OCI-LY7 (cell line): Measurements from ENCODE around the gene GRIPAP1. TPM values are rescaled to one million over a fixed set of nuclear protein-coding genes. Genes with fewer than 3 reads are reported as not detected.

Experiments
- BruUV-seq: library from RNA; stranded (reverse); fragments of 400-500 nt; replicated peaks from 2 replicates; lab custom pipeline; 2021; lab: Mats Ljungman, UMichigan
- CTCF ChIA-PET: fragments of 300-600 bp; sonication (Branson Sonifier 250); formaldehyde crosslinking; loops from one replicate; lab custom pipeline; 2022; ENCODE audit warnings: antibody characterized with exemption; ENCODE audit not compliant: unreplicated experiment; lab: Charles Lee
- POLR2A ChIA-PET: fragments of 300-600 bp; sonication (Branson Sonifier 250); formaldehyde crosslinking; loops from one replicate; lab custom pipeline; 2022; ENCODE audit warnings: antibody characterized with exemption; lab: Charles Lee
- DNase-seq: peaks from one replicate; pipeline ENCODE4 v3.0.0-alpha.2; 2015; ENCODE audit warnings: low spot score
- H2AFZ ChIP-seq: fragments of 200-600 bp; sonication (generic), shearing (Covaris generic); 2 replicates; pipeline ENCODE4 v1.6.1; 2014; ENCODE audit warnings: mild to moderate bottlenecking, antibody characterized with exemption, low read length, moderate library complexity
- H3K27ac ChIP-seq: fragments of 200-600 bp; sonication (generic); 2 replicates; pipeline ENCODE4 v1.5.1; 2014; ENCODE audit warnings: mixed run types, low read depth, mild to moderate bottlenecking, moderate library complexity, low read length, inconsistent platforms; ENCODE audit not compliant: poor library complexity, severe bottlenecking
- H3K36me3 ChIP-seq: fragments of 200-600 bp; sonication (generic); 2 replicates; pipeline ENCODE4 v1.6.1; 2014; ENCODE audit warnings: mild to moderate bottlenecking, antibody characterized with exemption, low read length, moderate library complexity, mixed read lengths; ENCODE audit not compliant: insufficient read depth
- H3K4me1 ChIP-seq: fragments of 200-600 bp; sonication (generic); 2 replicates; pipeline ENCODE4 v1.5.1; 2014; ENCODE audit warnings: mild to moderate bottlenecking, low read length; ENCODE audit not compliant: insufficient read depth, poor library complexity, severe bottlenecking
- H3K4me2 ChIP-seq: fragments of 200-600 bp; sonication (generic); 2 replicates; pipeline ENCODE4 v1.6.1; 2014; ENCODE audit warnings: mild to moderate bottlenecking, low read length
- H3K4me3 ChIP-seq: fragments of 200-600 bp; sonication (generic); 2 replicates; pipeline ENCODE4 v1.5.1; 2014; ENCODE audit warnings: mild to moderate bottlenecking, low read depth, low read length; ENCODE audit not compliant: poor library complexity, severe bottlenecking
- H3K79me2 ChIP-seq: fragments of 200-600 bp; sonication (generic); 2 replicates; pipeline ENCODE4 v1.6.1; 2016; ENCODE audit warnings: low read depth, mild to moderate bottlenecking, low read length, moderate library complexity, mixed read lengths; ENCODE audit not compliant: insufficient read depth
- H3K9me2 ChIP-seq: fragments of 200-600 bp; sonication (generic); 2 replicates; pipeline ENCODE4 v1.6.1; 2016; ENCODE audit warnings: mild to moderate bottlenecking, low read length, mixed read lengths; ENCODE audit not compliant: insufficient read depth
- H3K9me3 ChIP-seq: fragments of 200-600 bp; sonication (generic); 2 replicates; pipeline ENCODE4 v1.6.1; 2014; ENCODE audit warnings: mild to moderate bottlenecking, mixed run types, low read length, mixed read lengths
- H4K20me1 ChIP-seq: fragments of 200-600 bp; sonication (generic); 2 replicates; pipeline ENCODE4 v1.6.1; 2014; ENCODE audit warnings: mild to moderate bottlenecking, antibody characterized with exemption, low read length, moderate library complexity, mixed read lengths; ENCODE audit not compliant: insufficient read depth
- EZH2phosphoT487 ChIP-seq: fragments of 200-600 bp; sonication (generic); IDR thresholded peaks from 2 replicates; pipeline ENCODE4 v1.6.1; 2018; ENCODE audit warnings: low read depth, borderline replicate concordance, mild to moderate bottlenecking, mixed run types, antibody characterized with exemption, low read length, moderate library complexity, mixed read lengths
- intact Hi-C: fragments of 100-400 bp; cut with micrococcal nuclease; formaldehyde crosslinking; loops from one replicate; pipeline ENCODE4 v1.10.0; 2022; ENCODE audit not compliant: unreplicated experiment
- total RNA-seq, 2 experiments: library from RNA; depleted of rRNA in 1 of 2; stranded (reverse); fragments of >200 nt in 1 of 2; shearing (Covaris generic) in 1 of 2; gene quantifications; 2 replicates each; pipeline ENCODE4 v1.2.3, GENCODE V29; 2014 to 2022
- TF ChIP-seq, protein P1 (sequence below): fragments of 200-600 bp; sonication (generic); conservative IDR thresholded peaks from 2 replicates; pipeline ENCODE4 v1.5.1; 2014; ENCODE audit warnings: mild to moderate bottlenecking, antibody characterized with exemption, low read length, moderate library complexity, mixed read lengths

Gene GRIPAP1
- total RNA-seq, 2 experiments from 2014 or later, result 27.5 to 95.9 TPM

GRCh38 chrX:48940404-48940955, 61.6 kb downstream of the GRIPAP1 start:
- Histone ChIP-seq H3K27ac (peak overlapping the region; percentile 100), H3K9me2 (no peaks in the 10 kb centered on the region), H3K79me2 (peaks cover 42% of the 10 kb centered on the region; the same call in 1 of the 2 replicates), H3K4me3 (peak overlapping the region; percentile 60), H3K9me3 (no peaks in the 10 kb centered on the region), H4K20me1 (no peaks in the 10 kb centered on the region), H3K36me3 (peaks cover 49% of the 10 kb centered on the region), H3K4me2 (peak overlapping the region; percentile 88), H3K4me1 (peaks cover 88% of the 10 kb centered on the region), H2AFZ (no peak overlapping the region)
- intact Hi-C loops, result no loop called here
- BruUV-seq, result no TSS peak
- ChIA-PET POLR2A (interaction anchor here (0.7 to 1.4 kb wide), 3 partner anchors 13 to 286 kb away, joined by 3 to 5 read pairs (median 4); no protein-coding TSS in a partner anchor), CTCF (no interaction called here)
- TF ChIP-seq EZH2phosphoT487, result no peak
- TF ChIP-seq, protein P1, sequence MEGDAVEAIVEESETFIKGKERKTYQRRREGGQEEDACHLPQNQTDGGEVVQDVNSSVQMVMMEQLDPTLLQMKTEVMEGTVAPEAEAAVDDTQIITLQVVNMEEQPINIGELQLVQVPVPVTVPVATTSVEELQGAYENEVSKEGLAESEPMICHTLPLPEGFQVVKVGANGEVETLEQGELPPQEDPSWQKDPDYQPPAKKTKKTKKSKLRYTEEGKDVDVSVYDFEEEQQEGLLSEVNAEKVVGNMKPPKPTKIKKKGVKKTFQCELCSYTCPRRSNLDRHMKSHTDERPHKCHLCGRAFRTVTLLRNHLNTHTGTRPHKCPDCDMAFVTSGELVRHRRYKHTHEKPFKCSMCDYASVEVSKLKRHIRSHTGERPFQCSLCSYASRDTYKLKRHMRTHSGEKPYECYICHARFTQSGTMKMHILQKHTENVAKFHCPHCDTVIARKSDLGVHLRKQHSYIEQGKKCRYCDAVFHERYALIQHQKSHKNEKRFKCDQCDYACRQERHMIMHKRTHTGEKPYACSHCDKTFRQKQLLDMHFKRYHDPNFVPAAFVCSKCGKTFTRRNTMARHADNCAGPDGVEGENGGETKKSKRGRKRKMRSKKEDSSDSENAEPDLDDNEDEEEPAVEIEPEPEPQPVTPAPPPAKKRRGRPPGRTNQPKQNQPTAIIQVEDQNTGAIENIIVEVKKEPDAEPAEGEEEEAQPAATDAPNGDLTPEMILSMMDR, result no peak
- DNase-seq, result no peak

DNA sequence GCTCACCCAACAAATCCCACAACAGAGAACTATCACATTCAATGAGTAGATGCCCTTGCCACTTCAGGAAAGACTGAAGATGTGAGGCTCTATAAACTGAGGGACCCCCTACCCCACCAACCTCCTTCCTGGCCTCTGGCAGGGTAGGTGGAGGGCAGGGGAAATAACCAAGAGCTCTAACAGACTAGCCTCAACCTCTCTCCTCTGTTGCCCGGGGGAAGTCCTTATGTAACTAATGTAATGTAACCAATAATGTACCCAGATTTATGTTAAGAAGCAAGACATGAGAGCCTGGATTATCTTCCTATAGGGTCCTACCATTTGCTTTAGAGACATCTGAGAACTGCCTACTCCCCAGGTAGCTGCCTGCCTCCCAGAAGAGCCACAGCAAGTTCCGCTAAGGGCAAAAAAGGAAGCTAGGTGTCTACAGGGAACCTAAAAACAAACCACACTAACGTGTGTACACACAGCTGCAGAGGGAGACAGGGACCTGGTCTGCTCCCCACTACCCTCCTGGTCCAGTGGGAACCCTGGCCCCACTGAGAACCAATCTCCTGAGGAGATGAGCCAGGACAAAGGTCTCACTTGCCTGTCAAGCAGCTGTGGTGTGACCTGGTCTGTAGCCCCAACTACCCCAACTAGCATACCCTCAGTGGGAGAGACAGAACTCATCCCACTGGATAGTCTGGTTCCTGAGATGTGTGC, 62.4 kb downstream of the GRIPAP1 start:
- H3K79me2 ChIP-seq, result peaks cover 42% of the 10 kb centered on the region; the same call in 1 of the 2 replicates
- intact Hi-C loops, result loop anchor here (2.0 to 5.0 kb wide), 3 partner anchors 17 to 262 kb away; partner anchors contain the start of genes OTUD5, PQBP1 and TIMM17B

More for the DNA sequence above, 62.4 kb downstream of the GRIPAP1 start:
- Histone ChIP-seq H3K4me1 (peaks cover 94% of the 10 kb centered on the region), H3K9me3 (no peaks in the 10 kb centered on the region), H3K4me3 (peak overlapping the region; percentile 60), H3K4me2 (peak overlapping the region; percentile 88), H3K36me3 (peaks cover 57% of the 10 kb centered on the region), H3K9me2 (no peaks in the 10 kb centered on the region), H2AFZ (no peak overlapping the region), H4K20me1 (no peaks in the 10 kb centered on the region), H3K27ac (peak overlapping the region; percentile 100)
- ChIA-PET CTCF (interaction anchor here (0.7 to 1.1 kb wide), 2 partner anchors 12 to 163 kb away, joined by 3 read pairs; no protein-coding TSS in a partner anchor), POLR2A (interaction anchor here (1.0 to 1.4 kb wide), 3 partner anchors 12 to 26 kb away, joined by 3 to 8 read pairs (median 5); no protein-coding TSS in a partner anchor)
- peak; percentile 74 for DNase-seq
- no TSS peak for BruUV-seq
- no peak for TF ChIP-seq EZH2phosphoT487
- TF ChIP-seq, protein P1, result no peak
